GM10266 (cell line): Measurements from ENCODE around the gene FAM136A.
"Not testable (repeated sequence)": the region's sequence is repeated elsewhere in the genome, so short reads cannot be mapped to it uniquely, and the experiment has no call there.

Experiments used
- DNase-seq: peaks from one replicate; pipeline ENCODE4 v3.0.0; 2012; ENCODE audit errors: extremely low spot score
- CTCF ChIP-seq: IDR thresholded peaks from 2 replicates; pipeline ENCODE4 v1.5.1; 2012; ENCODE audit warnings: mild to moderate bottlenecking, low read depth; ENCODE audit not compliant: control insufficient read depth, insufficient read depth; ENCODE audit errors: missing control alignments

FAM136A gene

DNA sequence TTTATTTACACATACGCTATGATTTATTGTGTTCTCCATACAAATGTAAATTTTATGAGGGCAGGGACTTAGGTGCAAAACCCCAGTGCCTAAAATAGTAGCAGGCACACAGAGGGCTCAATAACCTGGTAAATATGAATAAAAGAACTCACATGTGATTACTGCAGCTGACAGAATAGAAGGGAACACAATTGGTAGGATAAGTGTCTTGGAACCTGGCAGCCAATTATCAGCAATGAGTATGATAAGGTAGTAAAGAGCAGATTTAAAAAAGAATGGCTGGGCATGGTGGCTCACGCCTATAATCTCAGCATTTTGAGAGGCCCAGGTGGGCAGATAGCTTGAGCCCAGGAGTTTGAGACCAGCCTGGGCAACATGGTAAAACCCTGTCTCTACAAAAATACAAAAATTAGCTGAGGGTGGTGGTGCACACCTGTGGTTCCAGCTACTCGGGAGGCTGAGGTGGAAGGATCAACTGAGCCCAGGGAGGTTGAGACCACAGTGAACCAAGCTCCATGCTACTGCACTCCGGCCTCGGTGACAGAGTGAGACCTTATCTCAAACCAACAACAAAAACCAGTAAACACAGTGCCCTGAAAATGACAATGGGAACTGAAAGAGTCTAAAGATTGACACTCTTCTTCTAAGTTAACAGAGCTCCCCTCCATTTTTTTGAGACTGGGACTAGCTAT is 18.2 kb downstream of the FAM136A start:
- TF ChIP-seq CTCF, result no peak
- no peak for DNase-seq

- no peak for DNase-seq
- TF ChIP-seq CTCF, result no peak
Observed at GRCh38 chr2:70282439-70282838, 19.4 kb downstream of the FAM136A start.

DNA sequence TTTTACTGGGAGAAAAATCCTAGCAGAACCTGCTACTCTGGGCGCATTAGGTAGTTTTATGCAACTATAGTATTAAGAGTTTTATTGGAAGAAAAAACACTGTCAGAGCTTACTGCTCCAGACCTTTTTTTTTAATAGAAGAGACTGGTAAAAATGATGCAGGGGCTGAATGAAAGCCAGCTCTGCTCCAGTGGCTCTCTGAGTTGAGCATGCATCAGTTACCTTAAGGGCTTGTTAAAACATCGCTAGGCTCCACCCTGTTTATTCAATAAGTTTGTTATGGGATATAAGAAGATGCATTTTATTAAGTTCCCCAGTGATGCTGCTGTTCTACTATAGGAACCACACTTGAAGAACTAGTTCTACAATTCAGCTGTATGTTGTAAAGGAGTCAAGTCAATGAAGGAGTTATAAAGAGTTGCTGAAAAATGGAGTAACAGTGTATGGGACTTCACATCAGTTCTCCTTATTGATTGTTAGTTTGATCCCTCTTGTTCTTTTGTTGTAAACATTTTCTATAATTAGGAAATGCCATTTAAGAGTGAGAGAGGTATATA is 21.5 kb downstream of the FAM136A start:
- no peak for TF ChIP-seq CTCF

DNA sequence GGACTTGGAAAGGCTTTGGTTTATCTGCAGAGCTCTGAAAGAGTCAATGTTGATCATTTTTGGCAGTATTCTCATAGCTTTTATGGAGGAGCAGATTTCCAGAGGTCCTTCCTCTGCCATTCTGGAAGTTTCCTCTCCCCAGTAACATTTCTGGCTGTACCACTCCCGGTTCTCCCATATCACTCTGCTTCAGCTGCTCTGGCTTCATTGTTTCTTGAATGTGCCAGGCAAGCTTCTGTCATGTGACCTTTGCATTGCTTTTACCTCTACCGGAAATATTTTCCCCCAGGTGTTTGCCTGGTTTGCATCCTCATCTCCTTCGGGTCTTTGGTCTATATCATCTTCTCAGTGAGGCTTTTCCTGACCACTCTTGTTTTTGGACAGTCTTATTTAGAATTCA is 31.5 kb downstream of the FAM136A start:
- TF ChIP-seq CTCF, result no peak
- no peak for DNase-seq

More for the DNA sequence above, 21.5 kb downstream of the FAM136A start:
- no peak for DNase-seq

- DNase-seq, result not testable (repeated sequence)
Observed at GRCh38 chr2:70269422-70270302, 32.2 kb downstream of the FAM136A start.

DNA sequence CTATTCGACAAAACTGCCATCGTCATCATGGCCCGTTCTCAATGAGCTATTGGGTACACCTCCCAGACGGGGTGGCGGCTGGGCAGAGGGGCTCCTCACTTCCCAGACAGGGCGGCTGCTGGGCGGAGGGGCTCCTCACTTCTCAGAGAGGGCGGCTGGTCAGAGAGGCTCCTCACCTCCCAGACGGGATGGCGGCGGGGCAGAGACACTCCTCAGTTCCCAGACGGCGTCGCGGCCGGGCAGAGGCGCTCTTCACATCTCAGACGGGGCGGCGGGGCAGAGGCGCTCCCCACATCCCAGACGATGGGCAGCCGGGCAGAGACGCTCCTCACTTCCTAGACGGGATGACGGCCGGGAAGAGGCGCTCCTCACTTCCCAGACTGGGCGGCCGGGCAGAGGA is 34.9 kb downstream of the FAM136A start:
- DNase-seq, result not testable (repeated sequence)

DNA sequence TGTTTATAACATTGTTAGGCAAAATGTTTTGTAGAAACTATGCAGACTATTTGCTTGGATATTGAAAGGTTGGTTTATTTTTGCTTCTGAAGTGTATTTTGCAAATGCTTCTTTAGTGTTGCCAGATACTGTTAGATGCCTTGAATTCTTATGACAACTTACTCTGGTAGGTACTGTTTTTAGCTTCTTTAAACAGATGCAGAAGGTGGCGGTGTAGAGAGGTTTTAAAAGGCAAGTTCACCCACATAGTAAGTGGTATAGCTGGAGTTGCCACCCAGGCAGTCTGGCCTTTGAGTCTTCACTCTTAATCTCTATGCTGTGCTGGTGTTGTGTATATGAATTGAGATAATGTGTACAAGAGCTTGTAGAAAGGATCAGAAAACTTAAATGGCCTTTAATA is 40.4 kb downstream of the FAM136A start:
- DNase-seq, result no peak
- TF ChIP-seq CTCF, result no peak

DNA sequence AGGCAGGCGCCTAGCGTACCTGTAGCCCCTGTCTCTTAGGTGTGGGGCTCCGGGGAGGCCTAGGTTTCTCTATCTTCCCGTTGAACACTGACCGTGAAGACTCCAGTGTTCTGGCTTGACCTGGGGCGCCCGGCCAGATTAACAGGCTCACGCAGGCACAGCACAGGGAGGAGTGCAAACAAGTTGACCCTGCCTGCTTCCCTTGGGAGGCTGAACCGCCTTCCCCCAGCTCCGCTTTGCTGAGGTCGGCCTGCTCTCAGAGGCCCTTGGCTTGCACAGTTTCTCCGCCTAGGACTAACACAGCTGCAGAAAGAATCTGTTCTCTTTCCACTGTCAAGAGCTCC is 43.4 kb downstream of the FAM136A start:
- TF ChIP-seq CTCF, result no peak
- DNase-seq, result peak; percentile 27
